Lower leg skin (tissue), 3 donors: ENCODE measurements around the gene MIAT.

Experiments used
- POLR2A ChIP-seq, 2 donors: fragments of 450-650 bp; IDR thresholded peaks; one replicate each; pipeline ENCODE4 v1.6.1; 2016 to 2017; ENCODE audit warnings: antibody characterized with exemption in 2 of 2, mild to moderate bottlenecking in 1 of 2, moderate library complexity in 1 of 2
- TF ChIP-seq, protein P1 (sequence below), 3 donors: fragments of 450-650 bp; IDR thresholded peaks; one replicate each; pipeline ENCODE4 v1.5.1; 2016; ENCODE audit warnings: antibody characterized with exemption in 3 of 3, mild to moderate bottlenecking in 3 of 3, moderate library complexity in 2 of 3

DNA sequence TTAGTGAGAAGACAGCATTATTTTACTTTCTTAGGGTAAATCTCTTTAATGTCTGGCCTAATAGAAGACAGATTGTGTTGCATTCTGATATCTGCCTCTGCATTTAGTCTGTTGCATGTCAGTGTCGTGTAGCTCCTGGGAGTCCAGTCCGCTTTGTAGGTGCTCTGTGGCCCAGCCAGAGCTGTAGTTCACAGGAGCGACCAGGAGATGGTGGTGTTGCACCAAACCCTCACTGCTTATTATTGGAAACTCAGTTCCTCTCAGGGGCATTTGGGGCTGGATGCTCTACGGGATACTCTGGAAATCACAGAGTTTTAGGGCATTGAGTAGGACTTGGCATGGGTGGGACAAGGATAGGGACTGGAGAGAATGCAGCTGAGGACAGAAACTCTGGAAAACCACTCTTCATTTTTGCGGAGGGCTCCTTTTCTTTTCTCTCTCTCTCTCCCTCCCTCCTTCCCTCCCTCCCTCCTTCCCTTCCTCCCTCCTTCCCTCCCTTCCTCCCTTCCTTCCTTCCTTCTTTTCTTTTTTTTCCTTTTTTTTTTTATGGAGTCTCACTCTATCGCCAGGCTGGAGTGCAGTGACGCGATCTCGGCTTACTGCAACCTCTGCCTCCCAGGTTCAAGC, 21.7 kb downstream of the MIAT start:
- TF ChIP-seq, protein P1, sequence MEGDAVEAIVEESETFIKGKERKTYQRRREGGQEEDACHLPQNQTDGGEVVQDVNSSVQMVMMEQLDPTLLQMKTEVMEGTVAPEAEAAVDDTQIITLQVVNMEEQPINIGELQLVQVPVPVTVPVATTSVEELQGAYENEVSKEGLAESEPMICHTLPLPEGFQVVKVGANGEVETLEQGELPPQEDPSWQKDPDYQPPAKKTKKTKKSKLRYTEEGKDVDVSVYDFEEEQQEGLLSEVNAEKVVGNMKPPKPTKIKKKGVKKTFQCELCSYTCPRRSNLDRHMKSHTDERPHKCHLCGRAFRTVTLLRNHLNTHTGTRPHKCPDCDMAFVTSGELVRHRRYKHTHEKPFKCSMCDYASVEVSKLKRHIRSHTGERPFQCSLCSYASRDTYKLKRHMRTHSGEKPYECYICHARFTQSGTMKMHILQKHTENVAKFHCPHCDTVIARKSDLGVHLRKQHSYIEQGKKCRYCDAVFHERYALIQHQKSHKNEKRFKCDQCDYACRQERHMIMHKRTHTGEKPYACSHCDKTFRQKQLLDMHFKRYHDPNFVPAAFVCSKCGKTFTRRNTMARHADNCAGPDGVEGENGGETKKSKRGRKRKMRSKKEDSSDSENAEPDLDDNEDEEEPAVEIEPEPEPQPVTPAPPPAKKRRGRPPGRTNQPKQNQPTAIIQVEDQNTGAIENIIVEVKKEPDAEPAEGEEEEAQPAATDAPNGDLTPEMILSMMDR (IDR thresholded peaks at IDR 0.05): peak in 1 of 3 donors; percentile 56
- TF ChIP-seq POLR2A (IDR thresholded peaks at IDR 0.05): no peak
